Mesothelial cell of epicardium (in vitro differentiated cells): ENCODE data around the gene WWOX. TPM values are rescaled to one million over a fixed set of nuclear protein-coding genes. Genes with fewer than 3 reads are reported as not detected.

Source experiments
- DNase-seq, 2 experiments: peaks; one replicate each; pipeline ENCODE4 v3.0.0; 2021; ENCODE audit warnings: low spot score in 2 of 2; ENCODE audit not compliant: unreplicated experiment in 2 of 2
- H3K27ac Mint-ChIP-seq: 2 replicates; pipeline ENCODE4 v1.8.0; 2021; ENCODE audit warnings: mixed read lengths
- H3K27me3 Mint-ChIP-seq: 2 replicates; pipeline ENCODE4 v1.8.0; 2021; ENCODE audit warnings: low read depth, mixed read lengths
- H3K36me3 Mint-ChIP-seq: 2 replicates; pipeline ENCODE4 v1.8.0; 2021; ENCODE audit warnings: mixed read lengths
- H3K4me1 Mint-ChIP-seq: 2 replicates; pipeline ENCODE4 v1.8.0; 2021; ENCODE audit warnings: mixed read lengths
- H3K4me3 Mint-ChIP-seq: 2 replicates; pipeline ENCODE4 v1.8.0; 2021; ENCODE audit warnings: mild to moderate bottlenecking, moderate library complexity, mixed read lengths
- H3K9me3 Mint-ChIP-seq: 2 replicates; pipeline ENCODE4 v1.8.0; 2021; ENCODE audit warnings: mixed read lengths
- total RNA-seq: library from RNA; stranded (reverse); gene quantifications from 3 replicates; pipeline ENCODE4 v1.2.1, GENCODE V29; 2021
- TF ChIP-seq, protein P1 (sequence below): fragments of 200-600 bp; sonication (generic); IDR thresholded peaks from one replicate; pipeline ENCODE4 v1.5.0; 2021; ENCODE audit warnings: antibody characterized with exemption; ENCODE audit not compliant: unreplicated experiment

WWOX gene
- total RNA-seq, 1 donor from 2014 or later = 29.7 TPM

DNA sequence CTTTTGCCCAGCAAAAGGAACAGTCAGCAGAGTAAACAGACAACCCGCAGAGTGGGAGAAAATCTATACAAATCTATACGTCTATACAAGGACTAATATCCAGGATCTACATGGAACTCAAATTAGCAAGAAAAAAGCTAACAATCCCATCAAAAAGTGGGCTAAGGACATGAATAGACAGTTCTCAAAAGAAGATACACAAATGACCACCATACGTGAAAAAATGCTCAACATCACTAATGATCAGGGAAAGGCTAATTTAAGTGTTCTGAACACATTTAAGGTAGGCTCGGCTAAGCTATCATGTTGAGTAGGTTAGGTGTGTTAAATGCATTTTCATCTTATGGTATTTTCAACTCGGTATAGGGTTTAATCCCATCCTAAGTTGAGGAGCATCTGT is 598.0 kb downstream of the WWOX start:
- DNase-seq = no peak
- H3K4me3 Mint-ChIP-seq = no peak overlapping the region
- no peaks in the 10 kb centered on the region for H3K27me3 Mint-ChIP-seq
- H3K36me3 Mint-ChIP-seq = no peaks in the 10 kb centered on the region
- TF ChIP-seq, protein P1, sequence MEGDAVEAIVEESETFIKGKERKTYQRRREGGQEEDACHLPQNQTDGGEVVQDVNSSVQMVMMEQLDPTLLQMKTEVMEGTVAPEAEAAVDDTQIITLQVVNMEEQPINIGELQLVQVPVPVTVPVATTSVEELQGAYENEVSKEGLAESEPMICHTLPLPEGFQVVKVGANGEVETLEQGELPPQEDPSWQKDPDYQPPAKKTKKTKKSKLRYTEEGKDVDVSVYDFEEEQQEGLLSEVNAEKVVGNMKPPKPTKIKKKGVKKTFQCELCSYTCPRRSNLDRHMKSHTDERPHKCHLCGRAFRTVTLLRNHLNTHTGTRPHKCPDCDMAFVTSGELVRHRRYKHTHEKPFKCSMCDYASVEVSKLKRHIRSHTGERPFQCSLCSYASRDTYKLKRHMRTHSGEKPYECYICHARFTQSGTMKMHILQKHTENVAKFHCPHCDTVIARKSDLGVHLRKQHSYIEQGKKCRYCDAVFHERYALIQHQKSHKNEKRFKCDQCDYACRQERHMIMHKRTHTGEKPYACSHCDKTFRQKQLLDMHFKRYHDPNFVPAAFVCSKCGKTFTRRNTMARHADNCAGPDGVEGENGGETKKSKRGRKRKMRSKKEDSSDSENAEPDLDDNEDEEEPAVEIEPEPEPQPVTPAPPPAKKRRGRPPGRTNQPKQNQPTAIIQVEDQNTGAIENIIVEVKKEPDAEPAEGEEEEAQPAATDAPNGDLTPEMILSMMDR = no peak
- no peak overlapping the region for H3K27ac Mint-ChIP-seq
- H3K4me1 Mint-ChIP-seq = peaks cover 5% of the 10 kb centered on the region
- H3K9me3 Mint-ChIP-seq = peaks cover 4% of the 10 kb centered on the region

DNA sequence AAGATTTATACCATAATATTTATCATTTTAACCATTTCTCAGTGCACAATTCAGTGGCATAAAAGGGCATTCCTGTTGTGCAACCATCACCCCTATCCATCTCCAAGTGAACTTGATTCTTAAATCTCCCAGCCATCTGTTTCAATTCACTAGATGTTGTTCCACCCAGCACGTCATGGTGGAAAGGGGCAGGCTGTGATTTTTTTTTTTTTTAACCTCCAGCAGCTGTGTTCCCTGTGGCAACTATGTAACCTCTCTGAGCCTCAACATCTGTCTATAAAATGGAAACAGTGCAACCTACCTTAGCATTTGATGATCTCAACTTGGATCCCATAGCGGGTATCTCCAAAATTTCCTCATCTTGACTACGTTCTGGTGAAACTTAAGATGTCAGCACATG is 604.5 kb downstream of the WWOX start:
- peaks cover 2% of the 10 kb centered on the region for H3K36me3 Mint-ChIP-seq
- no peak for DNase-seq
- H3K27ac Mint-ChIP-seq = peak overlapping the region; percentile 26

DNA sequence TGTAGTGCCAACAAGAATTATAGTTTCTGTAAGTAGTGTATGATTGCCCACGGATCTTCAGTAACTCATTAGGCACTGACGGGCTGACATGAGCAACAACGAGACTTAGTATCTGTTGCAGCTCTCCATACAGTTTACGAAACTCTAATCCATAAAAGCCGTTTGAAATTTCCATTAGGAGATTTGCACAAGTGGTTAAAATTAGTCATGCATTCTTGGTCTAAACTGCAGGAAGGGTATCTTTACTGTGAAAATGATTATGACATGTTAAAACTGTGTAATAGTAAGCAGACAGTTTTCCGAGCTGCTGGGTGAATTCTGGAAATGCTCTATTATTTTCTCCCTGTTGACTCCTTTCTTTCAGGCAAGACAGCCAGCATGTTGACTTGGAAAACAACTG is 605.0 kb downstream of the WWOX start:
- peaks cover 4% of the 10 kb centered on the region for H3K9me3 Mint-ChIP-seq
- no peak overlapping the region for H3K4me3 Mint-ChIP-seq
- no peak for DNase-seq
- H3K27ac Mint-ChIP-seq = peak overlapping the region; percentile 48
- peaks cover 2% of the 10 kb centered on the region for H3K36me3 Mint-ChIP-seq
- TF ChIP-seq, protein P1 = no peak
- H3K27me3 Mint-ChIP-seq = no peaks in the 10 kb centered on the region
- peaks cover 5% of the 10 kb centered on the region for H3K4me1 Mint-ChIP-seq

More for the DNA sequence above, 604.5 kb downstream of the WWOX start:
- H3K4me3 Mint-ChIP-seq = no peak overlapping the region
- peaks cover 4% of the 10 kb centered on the region for H3K9me3 Mint-ChIP-seq
- H3K4me1 Mint-ChIP-seq = peaks cover 5% of the 10 kb centered on the region
- TF ChIP-seq, protein P1 = no peak
- no peaks in the 10 kb centered on the region for H3K27me3 Mint-ChIP-seq

DNA sequence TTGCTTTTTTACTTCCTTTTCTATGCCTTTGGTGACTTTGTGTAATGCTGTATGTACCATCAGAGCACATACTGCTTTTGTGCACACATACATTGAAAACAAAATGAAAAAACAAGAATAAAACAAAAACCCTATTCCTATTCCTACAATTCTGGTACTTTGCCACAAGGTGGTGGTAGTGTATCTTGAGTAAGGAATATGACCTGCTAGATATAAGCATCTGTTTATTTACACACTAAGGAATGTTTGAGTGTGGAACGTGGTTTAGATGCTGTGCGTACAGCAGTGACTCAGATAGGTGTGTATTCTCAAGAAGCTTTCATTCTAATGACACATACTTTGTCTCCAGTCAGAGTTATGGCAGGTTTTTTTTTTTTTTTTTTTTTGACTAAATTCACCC is 606.2 kb downstream of the WWOX start:
- no peak overlapping the region for H3K4me3 Mint-ChIP-seq
- TF ChIP-seq, protein P1 = peak; percentile 61
- H3K9me3 Mint-ChIP-seq = peaks cover 4% of the 10 kb centered on the region
- H3K4me1 Mint-ChIP-seq = peaks cover 5% of the 10 kb centered on the region
- peaks cover 2% of the 10 kb centered on the region for H3K36me3 Mint-ChIP-seq
- DNase-seq = no peak
- H3K27me3 Mint-ChIP-seq = no peaks in the 10 kb centered on the region
- H3K27ac Mint-ChIP-seq = no peak overlapping the region

DNA sequence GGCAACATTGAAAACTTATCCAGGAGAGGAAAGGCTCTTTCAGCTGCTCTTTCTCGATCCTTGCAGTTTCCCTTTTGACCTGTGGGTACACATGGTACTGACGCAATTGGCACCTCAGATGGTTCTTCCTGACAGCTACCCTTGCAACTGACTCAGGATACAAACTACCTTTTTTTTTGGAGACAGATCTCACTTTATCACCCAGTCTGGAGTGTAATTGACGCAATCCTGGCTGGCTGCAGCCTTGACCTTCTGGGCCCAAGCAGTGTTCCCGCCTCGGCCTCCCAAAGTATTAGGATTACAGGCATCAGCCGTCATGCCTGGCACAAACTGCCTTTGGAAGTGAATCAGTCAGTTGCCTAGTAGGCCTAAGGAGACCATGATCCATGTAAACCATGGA is 607.2 kb downstream of the WWOX start:
- Mint-ChIP-seq H3K4me3 (no peak overlapping the region), H3K4me1 (peaks cover 5% of the 10 kb centered on the region), H3K27me3 (no peaks in the 10 kb centered on the region), H3K27ac (no peak overlapping the region), H3K9me3 (peaks cover 4% of the 10 kb centered on the region), H3K36me3 (peaks cover 2% of the 10 kb centered on the region)
- no peak for DNase-seq
- TF ChIP-seq, protein P1 = no peak

DNA sequence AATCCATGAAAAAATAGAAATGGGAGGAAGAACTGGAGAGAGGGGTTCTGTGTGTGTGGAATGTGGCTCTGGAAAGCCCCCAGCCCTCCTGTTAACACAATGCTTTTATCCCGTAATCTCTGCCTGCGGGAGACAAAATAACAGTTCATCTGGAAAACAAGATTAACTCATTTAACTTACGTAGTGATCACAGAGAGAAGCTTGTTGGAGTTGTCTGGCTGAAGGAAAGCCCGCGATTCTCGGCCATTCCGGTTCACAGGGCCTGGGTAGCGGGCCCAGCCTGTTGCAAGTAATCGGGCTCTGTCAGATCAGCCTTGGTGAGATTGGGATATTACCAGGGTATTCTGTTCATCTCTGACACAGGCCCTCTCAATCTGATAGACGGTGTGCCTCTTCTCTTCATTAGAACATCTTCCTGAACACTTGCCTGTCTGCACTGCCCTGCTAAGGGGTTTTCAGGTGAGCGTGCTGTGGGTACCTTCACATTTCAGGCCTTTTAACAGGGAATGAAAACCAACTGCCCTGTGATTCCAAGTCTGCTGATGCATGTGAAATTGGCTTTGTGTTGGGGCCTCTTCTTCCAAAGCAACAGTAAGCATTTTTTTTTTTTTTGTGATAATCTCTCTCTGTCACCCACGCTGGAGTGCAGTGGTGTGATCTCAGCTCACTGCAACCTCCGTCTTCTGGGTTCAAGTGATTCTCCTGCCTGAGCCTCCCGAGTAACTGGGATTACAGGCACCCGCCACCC is 609.9 kb downstream of the WWOX start:
- no peak overlapping the region for H3K4me3 Mint-ChIP-seq
- peaks cover 3% of the 10 kb centered on the region for H3K4me1 Mint-ChIP-seq
- peaks cover 4% of the 10 kb centered on the region for H3K9me3 Mint-ChIP-seq
- H3K27me3 Mint-ChIP-seq = no peaks in the 10 kb centered on the region
- no peak overlapping the region for H3K27ac Mint-ChIP-seq
- H3K36me3 Mint-ChIP-seq = peaks cover 2% of the 10 kb centered on the region
- TF ChIP-seq, protein P1 = no peak
- DNase-seq = no peak
